Endothelial cell of umbilical vein (primary cell): ENCODE measurements around the gene PRKAR1A. TPM values are rescaled to one million over a fixed set of nuclear protein-coding genes. Genes with fewer than 3 reads are reported as not detected.

ENCODE experiments used
- BruUV-seq: library from RNA; stranded (reverse); fragments of 400-500 nt; replicated peaks from 2 replicates; lab custom pipeline; 2021; lab: Mats Ljungman, UMichigan
- CTCF ChIA-PET: fragments of 300-600, 350-600 bp; sonication (Branson Sonifier 250); formaldehyde crosslinking; loops from one replicate; lab custom pipeline; 2021; ENCODE audit warnings: antibody characterized with exemption, inconsistent platforms; lab: Charles Lee
- POLR2A ChIA-PET: fragments of 300-600, 350-600 bp; sonication (Branson Sonifier 250); formaldehyde crosslinking; loops from one replicate; lab custom pipeline; 2021; ENCODE audit warnings: antibody characterized with exemption, inconsistent platforms; lab: Charles Lee
- DNase-seq: peaks from one replicate; pipeline ENCODE4 v3.0.0-alpha.2; 2011; ENCODE audit warnings: low read depth, low spot score
- FAIRE-seq: peaks from 2 replicates; lab custom pipeline; 2011; peaks lifted over from hg19 to GRCh38; lab: Jason Lieb, UNC
- H2AFZ ChIP-seq: 2 replicates; pipeline ENCODE4 v1.6.0; 2012; ENCODE audit warnings: low read depth, low read length, control low read depth, inconsistent platforms
- H3K27ac ChIP-seq: 2 replicates; pipeline ENCODE4 v1.5.1; 2011; ENCODE audit warnings: low read depth, mild to moderate bottlenecking, control low read depth, low read length, moderate library complexity; ENCODE audit not compliant: insufficient read depth
- H3K27me3 ChIP-seq, 2 experiments: 2 replicates each; pipeline versions ENCODE4 v1.6.0 to v1.6.1; 2011; ENCODE audit warnings: low read length in 2 of 2, mixed read lengths in 1 of 2; ENCODE audit not compliant: control insufficient read depth in 2 of 2, insufficient read depth in 2 of 2
- H3K36me3 ChIP-seq, 2 experiments: 2 replicates in 1 of 2; 3 replicates in 1 of 2; pipeline ENCODE4 v1.5.1; 2011; ENCODE audit warnings: low read length in 2 of 2, mild to moderate bottlenecking in 1 of 2, moderate library complexity in 1 of 2; ENCODE audit not compliant: control insufficient read depth in 2 of 2, insufficient read depth in 2 of 2; ENCODE audit errors: extremely low read depth in 1 of 2
- H3K4me1 ChIP-seq: 3 replicates; pipeline ENCODE4 v1.5.1; 2011; ENCODE audit warnings: mild to moderate bottlenecking, low read length; ENCODE audit not compliant: control insufficient read depth, insufficient read depth; ENCODE audit errors: extremely low read depth
- H3K4me2 ChIP-seq: 2 replicates; pipeline ENCODE4 v1.6.1; 2011; ENCODE audit warnings: low read length, control low read depth, mixed read lengths; ENCODE audit not compliant: insufficient read depth
- H3K4me3 ChIP-seq, 3 experiments: fragments of 200-600 bp in 1 of 3; sonication (generic), shearing (Covaris generic) in 1 of 3; replicated peaks in 1 of 3; 2 replicates each; pipeline ENCODE4 v1.5.1; 2011 to 2016; ENCODE audit warnings: control low read depth in 3 of 3, low read length in 3 of 3, mild to moderate bottlenecking in 2 of 3, inconsistent platforms in 1 of 3, low read depth in 1 of 3, moderate library complexity in 1 of 3; ENCODE audit not compliant: insufficient read depth in 1 of 3
- H3K79me2 ChIP-seq: 2 replicates; pipeline ENCODE4 v1.6.0; 2012; ENCODE audit warnings: low read length, inconsistent platforms; ENCODE audit not compliant: control insufficient read depth, insufficient read depth
- H3K9ac ChIP-seq: replicated peaks from 2 replicates; pipeline ENCODE3; 2011; ENCODE audit warnings: low read length, control low read depth; ENCODE audit not compliant: insufficient read depth; ENCODE audit errors: extremely low read depth
- H3K9me1 ChIP-seq: replicated peaks from 3 replicates; pipeline ENCODE4 v1.6.0; 2011; ENCODE audit warnings: mild to moderate bottlenecking, low read length; ENCODE audit not compliant: control insufficient read depth, insufficient read depth; ENCODE audit errors: extremely low read depth
- H3K9me3 ChIP-seq: replicated peaks from 2 replicates; pipeline ENCODE4 v1.5.1; 2012; ENCODE audit warnings: low read length, inconsistent platforms; ENCODE audit not compliant: control insufficient read depth, insufficient read depth
- H4K20me1 ChIP-seq: replicated peaks from 2 replicates; pipeline ENCODE3; 2011; ENCODE audit warnings: mild to moderate bottlenecking, low read length; ENCODE audit not compliant: control insufficient read depth, insufficient read depth; ENCODE audit errors: extremely low read depth
- EZH2 ChIP-seq: IDR thresholded peaks from 2 replicates; pipeline ENCODE4 v1.6.1; 2012; ENCODE audit warnings: borderline replicate concordance, low read depth, mild to moderate bottlenecking, moderate library complexity, low read length, inconsistent platforms; ENCODE audit not compliant: severe bottlenecking
- FOS ChIP-seq: IDR thresholded peaks from 2 replicates; pipeline ENCODE4 v1.6.1; 2011; ENCODE audit warnings: mild to moderate bottlenecking, low read length, moderate library complexity, borderline replicate concordance; ENCODE audit not compliant: insufficient read depth
- GATA2 ChIP-seq: IDR thresholded peaks from 2 replicates; pipeline ENCODE4 v1.7.0; 2011; ENCODE audit warnings: low read depth, mild to moderate bottlenecking, moderate library complexity, mixed read lengths, low read length; ENCODE audit not compliant: insufficient read length, insufficient read depth
- JUN ChIP-seq: IDR thresholded peaks from 2 replicates; pipeline ENCODE4 v1.6.1; 2011; ENCODE audit warnings: borderline replicate concordance, low read depth; ENCODE audit not compliant: insufficient read length, insufficient read depth
- MAX ChIP-seq: IDR thresholded peaks from 2 replicates; pipeline ENCODE4 v1.6.1; 2011; ENCODE audit not compliant: insufficient read depth, insufficient read length
- MYC ChIP-seq: IDR thresholded peaks from one replicate; pipeline ENCODE4 v1.6.1; 2011; ENCODE audit warnings: mild to moderate bottlenecking, low read depth, low read length
- POLR2A ChIP-seq: IDR thresholded peaks from 2 replicates; pipeline ENCODE4 v1.6.1; 2012; ENCODE audit warnings: low read depth, mild to moderate bottlenecking, control low read depth, low read length
- POLR2AphosphoS5 ChIP-seq: IDR thresholded peaks from 2 replicates; pipeline ENCODE4 v1.6.1; 2012; ENCODE audit warnings: low read depth, mild to moderate bottlenecking, control low read depth, low read length, moderate library complexity; ENCODE audit not compliant: insufficient read depth
- dilution Hi-C: fragments of 300-500 bp; cut with MboI; formaldehyde crosslinking; loops from one replicate; pipeline ENCODE4 v1.15.0; 2019; ENCODE audit warnings: low sequenced_read_pairs; ENCODE audit not compliant: extremely low pct_ligation_motif_present
- intact Hi-C: fragments of 100-400 bp; cut with micrococcal nuclease; formaldehyde crosslinking; loops from one replicate; pipeline ENCODE4 v1.10.0; 2022
- polyA plus RNA-seq, 4 experiments: library from polyadenylated mRNA; depleted of rRNA in 3 of 4; stranded (reverse) in 3 of 4; unstranded in 1 of 4; fragments of >200 nt; gene quantifications; 2 replicates each; pipeline versions ENCODE4 v1.2.1 to v1.2.3, GENCODE V29; 2011 to 2012; ENCODE audit warnings: missing spikeins in 1 of 4
- total RNA-seq: library from RNA; stranded (reverse); gene quantifications from 2 replicates; pipeline ENCODE4 v1.2.3, GENCODE V29; 2021
- TF ChIP-seq, protein P1 (sequence below), 2 donors: IDR thresholded peaks; 1 replicate in 1 of 2; 2 replicates in 1 of 2; pipeline ENCODE4 v1.5.1; 2011; ENCODE audit warnings: low read length in 2 of 2, mild to moderate bottlenecking in 2 of 2, moderate library complexity in 2 of 2, control low read depth in 1 of 2, inconsistent platforms in 1 of 2, low read depth in 1 of 2; ENCODE audit not compliant: insufficient read depth in 1 of 2; ENCODE audit errors: extremely low read depth in 1 of 2

The PRKAR1A gene
- total and polyA plus RNA-seq, 2 donors (not counting 3 experiments of a cell fraction or from before 2014, with no cell fraction given) = 92.0 to 257 TPM

- no peak overlapping the region for H3K4me3 ChIP-seq
- H3K27me3 ChIP-seq = no peaks in the 10 kb centered on the region
- H3K9me1 ChIP-seq = no peaks in the 10 kb centered on the region
- H4K20me1 ChIP-seq = no peaks in the 10 kb centered on the region
- intact Hi-C loops = loop anchor here (2.0 kb wide), 1 partner anchor 711 kb away; no protein-coding TSS in a partner anchor
- no peak overlapping the region for H3K27ac ChIP-seq
- H3K36me3 ChIP-seq = peaks cover 14 to 33% of the 10 kb centered on the region in 2 experiments
- dilution Hi-C loops = no loop called here
- FAIRE-seq = no peak
- H3K9ac ChIP-seq = no peak overlapping the region
- no peaks in the 10 kb centered on the region for H3K4me1 ChIP-seq
- H3K9me3 ChIP-seq = no peaks in the 10 kb centered on the region
- no TSS peak for BruUV-seq
- no peak for TF ChIP-seq MAX
- TF ChIP-seq POLR2A = no peak
- TF ChIP-seq FOS = no peak
- no peak for TF ChIP-seq POLR2AphosphoS5
- TF ChIP-seq, protein P1, sequence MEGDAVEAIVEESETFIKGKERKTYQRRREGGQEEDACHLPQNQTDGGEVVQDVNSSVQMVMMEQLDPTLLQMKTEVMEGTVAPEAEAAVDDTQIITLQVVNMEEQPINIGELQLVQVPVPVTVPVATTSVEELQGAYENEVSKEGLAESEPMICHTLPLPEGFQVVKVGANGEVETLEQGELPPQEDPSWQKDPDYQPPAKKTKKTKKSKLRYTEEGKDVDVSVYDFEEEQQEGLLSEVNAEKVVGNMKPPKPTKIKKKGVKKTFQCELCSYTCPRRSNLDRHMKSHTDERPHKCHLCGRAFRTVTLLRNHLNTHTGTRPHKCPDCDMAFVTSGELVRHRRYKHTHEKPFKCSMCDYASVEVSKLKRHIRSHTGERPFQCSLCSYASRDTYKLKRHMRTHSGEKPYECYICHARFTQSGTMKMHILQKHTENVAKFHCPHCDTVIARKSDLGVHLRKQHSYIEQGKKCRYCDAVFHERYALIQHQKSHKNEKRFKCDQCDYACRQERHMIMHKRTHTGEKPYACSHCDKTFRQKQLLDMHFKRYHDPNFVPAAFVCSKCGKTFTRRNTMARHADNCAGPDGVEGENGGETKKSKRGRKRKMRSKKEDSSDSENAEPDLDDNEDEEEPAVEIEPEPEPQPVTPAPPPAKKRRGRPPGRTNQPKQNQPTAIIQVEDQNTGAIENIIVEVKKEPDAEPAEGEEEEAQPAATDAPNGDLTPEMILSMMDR (IDR thresholded peaks at IDR 0.05; ENCODE audit: extremely low read depth in 1 of 2, insufficient read depth in 1 of 2, low read depth in 1 of 2, low read length in 2 of 2) = no peak
- no peak for TF ChIP-seq JUN
- TF ChIP-seq EZH2 = no peak
- TF ChIP-seq MYC = no peak
- TF ChIP-seq GATA2 = no peak
- no peaks in the 10 kb centered on the region for H3K79me2 ChIP-seq
- H2AFZ ChIP-seq = no peak overlapping the region
- ChIA-PET CTCF (no interaction called here), POLR2A (no interaction called here)
- H3K4me2 ChIP-seq = no peak overlapping the region
- DNase-seq = no peak
These were observed 23.7 kb downstream of the PRKAR1A start for GRCh38 chr17:68535922-68536321.
